Measurements from ENCODE around the gene PLA2G5.

- TF ChIP-seq, protein P1, sequence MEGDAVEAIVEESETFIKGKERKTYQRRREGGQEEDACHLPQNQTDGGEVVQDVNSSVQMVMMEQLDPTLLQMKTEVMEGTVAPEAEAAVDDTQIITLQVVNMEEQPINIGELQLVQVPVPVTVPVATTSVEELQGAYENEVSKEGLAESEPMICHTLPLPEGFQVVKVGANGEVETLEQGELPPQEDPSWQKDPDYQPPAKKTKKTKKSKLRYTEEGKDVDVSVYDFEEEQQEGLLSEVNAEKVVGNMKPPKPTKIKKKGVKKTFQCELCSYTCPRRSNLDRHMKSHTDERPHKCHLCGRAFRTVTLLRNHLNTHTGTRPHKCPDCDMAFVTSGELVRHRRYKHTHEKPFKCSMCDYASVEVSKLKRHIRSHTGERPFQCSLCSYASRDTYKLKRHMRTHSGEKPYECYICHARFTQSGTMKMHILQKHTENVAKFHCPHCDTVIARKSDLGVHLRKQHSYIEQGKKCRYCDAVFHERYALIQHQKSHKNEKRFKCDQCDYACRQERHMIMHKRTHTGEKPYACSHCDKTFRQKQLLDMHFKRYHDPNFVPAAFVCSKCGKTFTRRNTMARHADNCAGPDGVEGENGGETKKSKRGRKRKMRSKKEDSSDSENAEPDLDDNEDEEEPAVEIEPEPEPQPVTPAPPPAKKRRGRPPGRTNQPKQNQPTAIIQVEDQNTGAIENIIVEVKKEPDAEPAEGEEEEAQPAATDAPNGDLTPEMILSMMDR (IDR thresholded peaks at IDR 0.05): no peak
- no peak for TF ChIP-seq POLR2A (IDR thresholded peaks at IDR 0.05)
Measured at GRCh38 chr1:20072771-20073170, 2.8 kb downstream of the PLA2G5 start.

Data from body of pancreas (tissue), 4 donors.